Thoracic aorta (tissue), 2 donors: Measurements from ENCODE around the gene HDAC4. TPM values are rescaled to one million over a fixed set of nuclear protein-coding genes. Genes with fewer than 3 reads are reported as not detected.

Experiments used
- ATAC-seq: fragments of 150-250 bp; one replicate; pipeline ENCODE4 v1.8.0; 2017; ENCODE audit warnings: low read depth; ENCODE audit not compliant: insufficient number of reproducible peaks, low FRiP score
- DNase-seq: peaks from one replicate; pipeline ENCODE4 v3.0.0-alpha.2; 2020; ENCODE audit warnings: low spot score
- H3K27ac ChIP-seq, 2 donors: fragments of 200-600 bp; sonication (generic); 1 replicate in 1 of 2; 2 replicates in 1 of 2; pipeline ENCODE4 v1.5.1; 2016; ENCODE audit warnings: mild to moderate bottlenecking in 2 of 2, moderate library complexity in 2 of 2
- H3K27me3 ChIP-seq: fragments of 200-600 bp; sonication (generic); replicated peaks from 2 replicates; pipeline ENCODE4 v1.6.0; 2016; ENCODE audit warnings: mild to moderate bottlenecking; ENCODE audit not compliant: insufficient read depth
- H3K36me3 ChIP-seq: fragments of 200-600 bp; sonication (generic); one replicate; pipeline ENCODE4 v1.5.1; 2016
- H3K4me1 ChIP-seq, 2 donors: fragments of 200-600 bp; sonication (generic); 1 replicate in 1 of 2; 2 replicates in 1 of 2; pipeline versions ENCODE4 v1.5.1 to v1.6.0; 2016; ENCODE audit warnings: low read depth in 2 of 2, mild to moderate bottlenecking in 1 of 2; ENCODE audit not compliant: control insufficient read depth in 1 of 2
- H3K4me3 ChIP-seq: fragments of 200-600 bp; sonication (generic); 2 replicates; pipeline ENCODE4 v1.5.1; 2016; ENCODE audit warnings: mild to moderate bottlenecking
- H3K9me3 ChIP-seq: fragments of 200-600 bp; sonication (generic); 2 replicates; pipeline ENCODE4 v1.5.1; 2016
- CTCF ChIP-seq: fragments of 200-600 bp; sonication (generic); IDR thresholded peaks from one replicate; pipeline ENCODE4 v1.5.1; 2019; ENCODE audit warnings: antibody characterized with exemption
- total RNA-seq, 2 donors: library from RNA; depleted of rRNA; stranded (reverse); fragments of >200 nt; gene quantifications; one replicate each; pipeline versions ENCODE4 v1.1.0 to v1.2.3, GENCODE V29; 2016

Gene HDAC4
- total RNA-seq, 2 donors from 2014 or later: 79.2 to 163 TPM

- Histone ChIP-seq H3K36me3 (no peaks in the 10 kb centered on the region), H3K27me3 (no peaks in the 10 kb centered on the region), H3K4me1 (peaks cover 9 to 26% of the 10 kb centered on the region in 2 donors), H3K4me3 (peak overlapping the region; percentile 50), H3K9me3 (no peaks in the 10 kb centered on the region), H3K27ac (no peak overlapping the region)
- DNase-seq: no peak
- TF ChIP-seq CTCF: no peak
- no peak for ATAC-seq
These were observed 81.8 kb downstream of the HDAC4 start for GRCh38 chr2:239318790-239319661.

- no peak for TF ChIP-seq CTCF
- no peaks in the 10 kb centered on the region for H3K27me3 ChIP-seq
- ATAC-seq (no peak), DNase-seq (no peak)
- no peak overlapping the region for H3K27ac ChIP-seq
- H3K9me3 ChIP-seq: no peaks in the 10 kb centered on the region
- H3K36me3 ChIP-seq: no peaks in the 10 kb centered on the region
- no peak overlapping the region for H3K4me3 ChIP-seq
- peaks cover 13 to 31% of the 10 kb centered on the region in 2 donors for H3K4me1 ChIP-seq
These were observed 82.6 kb downstream of the HDAC4 start for GRCh38 chr2:239318151-239318611.

- Histone ChIP-seq H3K9me3 (no peaks in the 10 kb centered on the region), H3K4me3 (peak overlapping the region; percentile 54), H3K27ac (peak overlapping the region; percentile 59 to 61), H3K36me3 (no peaks in the 10 kb centered on the region), H3K27me3 (no peaks in the 10 kb centered on the region), H3K4me1 (peaks cover 16 to 39% of the 10 kb centered on the region in 2 donors)
- ATAC-seq (no peak), DNase-seq (peak; percentile 47)
- peak; percentile 10 for TF ChIP-seq CTCF
These were observed 84.0 kb downstream of the HDAC4 start for GRCh38 chr2:239316562-239317465.

GRCh38 chr2:239315308-239315707 is 85.5 kb downstream of the HDAC4 start:
- Histone ChIP-seq H3K4me3 (no peak overlapping the region), H3K36me3 (no peaks in the 10 kb centered on the region), H3K4me1 (peaks cover 18 to 54% of the 10 kb centered on the region in 2 donors), H3K27me3 (no peaks in the 10 kb centered on the region), H3K27ac (no peak overlapping the region), H3K9me3 (no peaks in the 10 kb centered on the region)
- TF ChIP-seq CTCF: no peak
- DNase-seq: no peak
- no peak for ATAC-seq

- no peak for ATAC-seq
- H3K4me3 ChIP-seq: no peak overlapping the region
- no peak for TF ChIP-seq CTCF
- H3K36me3 ChIP-seq: no peaks in the 10 kb centered on the region
- no peak for DNase-seq
- H3K9me3 ChIP-seq: no peaks in the 10 kb centered on the region
- H3K4me1 ChIP-seq: peaks cover 27 to 70% of the 10 kb centered on the region in 2 donors
- H3K27me3 ChIP-seq: no peaks in the 10 kb centered on the region
- no peak overlapping the region for H3K27ac ChIP-seq
These were observed 87.0 kb downstream of the HDAC4 start for GRCh38 chr2:239313776-239314175.
